Head of caudate nucleus (tissue), 42 donors: ENCODE data around the gene RCSD1.
"Not testable (repeated sequence)": the region's sequence is repeated elsewhere in the genome, so short reads cannot be mapped to it uniquely, and the experiment has no call there.

Experiments
- DNase-seq, 42 donors: peaks; one replicate each; pipeline versions ENCODE4 v3.0.0 to v3.0.0-alpha.2; 2020 to 2021; ENCODE audit warnings: mixed read lengths in 7 of 42
- intact Hi-C: fragments of 100-400 bp; cut with DNase I; formaldehyde crosslinking; loops from one replicate; pipeline ENCODE4 v1.15.0; 2022

The RCSD1 gene, protein sequence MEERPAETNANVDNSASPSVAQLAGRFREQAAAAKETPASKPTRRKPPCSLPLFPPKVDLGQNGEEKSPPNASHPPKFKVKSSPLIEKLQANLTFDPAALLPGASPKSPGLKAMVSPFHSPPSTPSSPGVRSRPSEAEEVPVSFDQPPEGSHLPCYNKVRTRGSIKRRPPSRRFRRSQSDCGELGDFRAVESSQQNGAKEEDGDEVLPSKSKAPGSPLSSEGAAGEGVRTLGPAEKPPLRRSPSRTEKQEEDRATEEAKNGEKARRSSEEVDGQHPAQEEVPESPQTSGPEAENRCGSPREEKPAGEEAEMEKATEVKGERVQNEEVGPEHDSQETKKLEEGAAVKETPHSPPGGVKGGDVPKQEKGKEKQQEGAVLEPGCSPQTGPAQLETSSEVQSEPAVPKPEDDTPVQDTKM

DNA sequence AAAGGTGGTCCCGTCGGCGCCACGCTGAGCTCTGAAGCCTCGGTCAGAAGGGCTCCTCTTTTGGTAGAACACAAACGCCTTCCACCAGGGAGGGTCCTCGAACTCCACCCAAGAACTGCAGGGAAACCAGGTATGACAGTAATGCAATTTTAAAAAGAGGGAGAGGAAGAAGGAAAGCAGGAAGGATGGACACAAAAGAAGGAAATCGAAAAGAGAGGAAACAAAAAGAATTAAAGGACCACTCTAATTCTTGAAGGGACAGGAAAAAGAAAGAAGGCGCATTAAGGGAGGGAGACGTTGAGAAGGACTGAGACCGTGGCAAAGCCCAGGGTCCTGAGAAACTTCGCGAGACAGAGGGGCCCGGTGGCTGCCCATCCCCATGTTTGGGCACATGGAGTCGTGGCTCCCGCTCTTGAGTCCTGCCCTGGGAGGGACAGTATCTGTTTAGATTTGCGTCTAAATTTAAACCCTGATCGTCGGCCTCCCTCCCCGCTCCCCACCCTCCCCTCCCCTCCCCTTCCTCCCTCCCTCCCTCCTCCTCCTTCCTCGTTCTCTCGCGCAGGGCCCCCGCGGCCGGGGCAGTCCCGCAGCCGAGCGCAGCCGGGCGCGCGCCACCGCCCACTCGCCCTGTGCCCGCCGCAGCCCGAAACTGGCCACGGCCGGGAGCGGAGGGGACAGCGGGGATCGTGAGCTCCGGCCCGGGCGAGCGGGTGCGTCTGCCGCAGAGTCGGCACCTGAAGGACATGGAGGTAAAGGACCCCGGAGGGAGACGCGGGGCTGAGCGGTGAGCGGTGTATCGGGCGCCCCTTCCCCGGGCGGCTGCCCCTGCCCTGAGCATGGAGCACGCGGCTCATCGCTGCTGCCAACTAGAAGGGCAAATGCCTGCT lies at the start of gene RCSD1:
Gene RCSD1 (plus strand): TSS at position 552 of the 887 bp plus-strand sequence. CDS start 192 bp downstream, at position 744.
- intact Hi-C loops: no loop called here
- peak in 14 of 42 donors; percentile 18 to 64 (median 42) for DNase-seq

- no peak for DNase-seq
- intact Hi-C loops: no loop called here
Measured at GRCh38 chr1:167582064-167582463, 48.0 kb upstream of the RCSD1 start.

GRCh38 chr1:167582722-167583121 lies 47.3 kb upstream of the RCSD1 start:
- no peak for DNase-seq
- intact Hi-C loops: no loop called here

- intact Hi-C loops: no loop called here
Measured at GRCh38 chr1:167584581-167584980, 45.5 kb upstream of the RCSD1 start.

DNA sequence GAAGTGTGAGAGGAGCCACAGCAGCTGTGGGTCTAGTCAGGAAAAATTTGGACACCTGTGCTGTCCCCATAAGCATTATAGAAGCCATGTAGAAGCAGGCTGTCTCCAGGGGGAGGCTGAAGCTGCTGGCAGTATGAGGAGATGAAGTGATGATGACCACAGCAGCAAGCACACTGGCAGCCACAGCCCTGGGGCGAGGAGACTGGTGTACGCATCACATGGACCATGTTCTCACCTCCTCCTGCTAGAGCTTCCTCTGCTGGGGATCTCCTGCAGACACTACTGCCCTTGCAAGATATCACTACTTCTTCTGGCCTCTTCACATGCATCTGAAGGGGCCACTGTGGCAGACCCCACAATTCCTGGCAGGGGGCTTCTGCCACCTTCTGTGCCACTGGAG lies 42.7 kb upstream of the RCSD1 start:
- intact Hi-C loops: no loop called here
- no peak for DNase-seq

More at GRCh38 chr1:167584581-167584980, 45.5 kb upstream of the RCSD1 start:
- no peak for DNase-seq

- no peak for DNase-seq
- intact Hi-C loops: no loop called here
Measured at GRCh38 chr1:167587872-167588271, 42.2 kb upstream of the RCSD1 start.

GRCh38 chr1:167588361-167588760 lies 41.7 kb upstream of the RCSD1 start:
- DNase-seq: no peak
- intact Hi-C loops: no loop called here

GRCh38 chr1:167592475-167592874 lies 37.6 kb upstream of the RCSD1 start:
- intact Hi-C loops: no loop called here
- DNase-seq: no peak

DNA sequence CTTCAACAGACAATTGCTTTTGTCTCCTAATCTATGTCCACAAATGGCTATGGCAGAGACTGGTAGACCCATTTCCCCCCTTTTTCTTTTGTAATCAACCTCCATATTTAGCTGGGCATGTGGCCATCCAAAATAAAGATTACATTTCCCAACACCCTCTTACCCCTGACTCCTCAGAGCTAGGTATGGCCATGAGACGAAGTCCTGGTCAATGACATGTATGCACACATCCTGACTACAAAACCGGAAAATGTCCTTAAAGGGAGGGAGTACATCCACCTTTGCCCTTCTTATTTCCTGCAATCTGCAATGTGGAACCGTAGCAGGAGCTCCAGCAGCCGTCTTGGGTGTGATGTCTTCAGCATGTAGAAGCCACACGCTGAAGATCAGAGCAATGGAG lies 36.2 kb upstream of the RCSD1 start:
- no peak for DNase-seq
- intact Hi-C loops: no loop called here

DNA sequence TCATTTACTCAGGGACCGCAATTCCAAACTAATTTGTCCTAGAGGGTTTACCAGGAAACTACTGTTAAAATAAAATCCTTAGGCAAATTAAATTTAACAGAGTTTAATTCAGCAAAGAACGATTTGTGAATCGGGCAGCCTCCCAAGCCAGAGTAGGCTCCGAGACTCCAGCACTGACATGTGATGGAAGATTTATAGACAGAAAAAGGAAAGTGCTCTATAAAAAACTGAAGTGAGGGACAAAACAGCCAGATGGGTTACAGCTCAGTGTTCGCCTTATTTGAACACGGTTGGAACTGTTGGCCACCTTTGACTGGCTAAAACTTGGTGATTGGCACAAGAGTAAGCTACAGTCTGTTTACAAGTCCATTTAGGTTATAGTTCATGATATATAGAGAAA lies 35.2 kb upstream of the RCSD1 start:
- DNase-seq: no peak
- intact Hi-C loops: no loop called here

DNA sequence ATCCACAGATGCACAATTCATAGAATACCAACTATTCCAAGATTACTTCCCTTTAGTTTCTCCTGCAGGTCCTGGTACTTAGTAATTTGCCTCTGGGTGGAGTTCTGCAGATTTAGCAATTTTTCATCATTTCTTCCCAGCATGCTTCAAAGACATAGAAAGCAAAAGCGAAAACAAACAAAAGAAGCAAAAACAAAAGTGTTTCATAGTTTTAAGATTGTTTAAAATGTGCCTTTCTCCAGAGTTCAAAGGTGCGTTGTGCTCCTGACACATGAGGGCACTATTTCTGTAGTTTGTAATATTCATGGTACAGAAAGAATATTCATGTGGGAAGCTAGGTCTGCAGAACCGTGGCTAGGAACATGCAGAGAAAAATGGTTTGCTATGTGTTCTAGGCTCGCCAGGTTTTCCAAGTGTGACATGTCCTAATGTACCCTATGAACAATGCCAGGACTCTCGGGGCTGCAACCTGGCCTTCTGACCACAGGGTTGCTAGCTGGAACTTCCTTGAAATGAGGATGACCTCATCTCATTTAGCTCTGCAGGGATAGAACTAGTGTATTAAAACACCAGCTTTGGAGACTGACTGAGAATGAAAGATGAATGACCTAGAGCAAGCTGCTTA lies 30.0 kb upstream of the RCSD1 start:
- peak in 24 of 42 donors; percentile 3 to 63 (median 30) for DNase-seq
- intact Hi-C loops: loop anchor here (2.0 kb wide), 1 partner anchor 87 kb away; no protein-coding TSS in a partner anchor

- intact Hi-C loops: loop anchor here (2.0 kb wide), 1 partner anchor 85 kb away; no protein-coding TSS in a partner anchor
- peak in 21 of 42 donors; percentile 5 to 65 (median 19) for DNase-seq
Measured at GRCh38 chr1:167601442-167602383, 28.3 kb upstream of the RCSD1 start.

GRCh38 chr1:167602840-167603239 lies 27.2 kb upstream of the RCSD1 start:
- intact Hi-C loops: no loop called here
- DNase-seq: peak in 1 of 42 donors; percentile 28

DNA sequence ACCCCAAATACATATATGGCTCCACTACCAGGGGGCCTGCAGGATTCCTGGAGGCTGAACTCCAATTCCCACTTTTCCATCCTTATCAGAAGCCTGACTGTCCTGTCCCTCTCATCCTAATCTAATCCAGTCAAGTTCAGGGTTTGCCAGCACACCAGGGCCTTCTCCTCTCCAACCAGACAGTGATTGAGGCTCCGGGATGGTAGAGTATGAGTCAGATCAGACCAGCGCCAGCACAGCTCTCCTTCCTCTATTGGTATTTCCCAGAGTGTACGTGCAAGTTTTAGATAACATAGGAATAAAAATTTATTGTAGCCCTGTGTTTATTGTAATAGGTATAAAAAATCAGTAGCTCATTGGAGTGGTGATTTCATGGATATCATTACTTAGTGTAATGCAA lies 24.5 kb upstream of the RCSD1 start:
- peak in 1 of 42 donors; percentile 42 for DNase-seq
- intact Hi-C loops: no loop called here

DNA sequence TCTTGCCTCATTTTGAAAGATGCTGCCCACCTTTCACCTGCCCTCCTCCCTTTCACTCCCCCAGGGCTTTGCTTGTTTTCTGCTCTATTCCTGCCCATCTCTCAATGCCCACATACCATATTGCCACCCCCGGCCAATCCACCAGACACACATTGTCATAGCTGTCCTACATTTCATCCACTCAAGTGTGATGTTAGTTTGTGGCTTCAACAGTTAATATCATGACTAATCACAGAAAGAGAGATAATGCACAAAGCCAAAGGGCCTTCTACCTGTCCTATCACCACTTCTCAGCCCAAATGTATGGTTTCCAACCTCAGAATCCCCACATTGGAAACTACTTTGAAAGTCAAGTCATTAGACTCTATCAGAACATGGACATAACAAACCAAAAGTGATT lies 18.0 kb upstream of the RCSD1 start:
- DNase-seq: no peak
- intact Hi-C loops: no loop called here

DNA sequence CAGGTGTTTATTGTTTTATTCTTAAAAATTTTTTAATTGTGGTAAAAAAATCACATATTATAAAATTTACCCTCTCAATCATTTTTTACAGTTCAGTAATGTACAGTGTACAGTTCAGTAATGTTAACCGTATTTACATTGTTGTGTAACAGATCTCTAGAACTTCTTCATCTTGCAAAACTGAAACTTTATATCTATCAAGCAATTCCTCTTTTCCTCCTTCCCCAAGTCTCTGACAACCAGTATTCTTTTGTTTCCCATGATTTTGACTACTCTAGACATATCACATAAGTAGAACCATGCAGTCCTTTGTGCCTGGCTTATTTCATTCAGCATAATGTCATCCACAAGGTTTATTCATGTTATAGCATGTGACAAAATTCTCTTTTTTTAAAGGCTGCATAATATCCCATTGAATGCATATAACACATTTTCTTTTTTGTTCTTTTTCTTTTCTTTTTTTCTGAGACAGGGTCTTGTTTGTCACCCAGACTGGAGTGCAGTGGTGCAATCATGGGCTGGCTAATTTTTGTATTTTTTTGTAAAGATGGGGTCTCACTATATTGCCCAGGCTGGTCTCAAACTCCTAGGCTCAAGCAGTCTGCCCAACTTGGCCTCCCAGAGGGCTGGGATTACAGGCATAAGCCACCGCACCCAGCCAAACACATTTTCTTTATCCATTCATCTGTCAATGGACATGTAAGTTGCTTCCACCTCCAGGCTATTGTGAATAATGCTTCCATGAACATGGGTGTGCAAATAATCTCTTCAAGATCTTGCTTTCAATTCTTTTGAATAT lies 17.2 kb upstream of the RCSD1 start:
- DNase-seq: no peak
- intact Hi-C loops: no loop called here

GRCh38 chr1:167613984-167614383 lies 16.0 kb upstream of the RCSD1 start:
- intact Hi-C loops, DNase-seq: not testable (repeated sequence)

DNA sequence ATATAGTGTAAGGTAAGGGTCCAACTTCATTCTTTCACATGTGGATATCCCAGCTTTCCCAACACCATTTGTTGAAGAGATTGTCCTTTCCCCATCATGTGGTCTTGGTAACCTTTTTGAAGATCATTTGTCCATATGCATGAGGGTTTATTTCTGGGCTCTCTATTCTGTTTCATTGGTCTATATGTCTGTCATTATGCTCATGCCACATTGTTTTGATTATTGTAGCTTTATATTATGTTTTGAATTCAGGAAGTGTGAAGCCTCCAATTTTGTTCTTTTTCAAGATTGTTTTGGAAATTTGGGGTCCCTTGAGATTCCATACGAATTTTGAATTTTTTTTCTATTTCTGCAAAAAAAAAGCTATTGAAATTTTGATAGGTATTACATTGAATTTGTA lies 15.2 kb upstream of the RCSD1 start:
- DNase-seq: no peak
- intact Hi-C loops: no loop called here
